GM19351 (cell line): Measurements from ENCODE around the gene CHN2.
A peak's percentile ranks its signal among the peaks of the same experiment; 100 is the strongest.
"Not testable (repeated sequence)": the region's sequence is repeated elsewhere in the genome, so short reads cannot be mapped to it uniquely, and the experiment has no call there.

Source experiments
- ATAC-seq: cut with Tn5 transposase; IDR thresholded peaks from one replicate; pipeline ENCODE4 v1.9.1; 2021; ENCODE audit warnings: mild to moderate bottlenecking, moderate library complexity; ENCODE audit not compliant: unreplicated experiment

The CHN2 gene

DNA sequence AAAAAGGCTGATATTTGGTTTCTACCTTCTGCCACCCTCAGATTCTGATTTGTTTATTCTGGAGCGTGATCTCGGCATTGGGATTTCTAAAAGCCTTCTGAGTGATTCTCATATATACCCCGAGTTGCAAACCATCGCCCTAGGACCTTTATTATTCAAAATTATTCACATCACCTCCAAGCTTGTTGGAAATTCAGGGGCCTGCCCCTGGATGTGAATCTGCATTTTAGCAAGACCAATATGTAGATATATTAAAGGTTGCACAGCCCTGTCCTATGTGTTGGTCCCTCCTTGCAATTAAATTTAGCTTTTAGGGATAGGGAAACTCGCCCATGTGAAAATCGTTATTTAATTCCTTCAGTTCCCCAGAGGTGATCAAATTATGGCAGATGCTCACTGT lies 9.0 kb upstream of the CHN2 start:
- ATAC-seq = no peak

DNA sequence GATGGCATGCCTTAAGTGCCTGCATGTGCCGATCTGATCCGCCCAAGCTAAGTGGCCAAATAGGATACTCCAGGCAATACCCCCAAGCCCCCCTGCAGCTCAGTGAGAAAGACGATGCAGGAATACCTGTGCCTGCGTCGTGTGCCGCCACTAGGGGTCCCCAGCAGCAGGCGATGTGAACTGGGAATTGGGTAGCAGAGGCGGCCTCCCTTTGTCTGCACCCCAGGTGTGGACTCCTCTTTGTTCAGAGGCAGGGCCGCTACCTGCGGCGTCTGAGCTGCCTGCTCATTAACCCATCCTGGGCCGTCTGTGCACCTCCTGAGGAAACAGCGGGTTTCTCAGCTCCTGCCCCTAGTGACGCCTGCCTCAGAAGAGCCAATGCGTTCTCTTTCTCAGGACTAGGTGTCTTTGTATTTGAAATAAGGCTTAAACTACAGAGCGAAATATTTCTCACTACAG lies 4.8 kb upstream of the CHN2 start:
- peak; percentile 74 for ATAC-seq

DNA sequence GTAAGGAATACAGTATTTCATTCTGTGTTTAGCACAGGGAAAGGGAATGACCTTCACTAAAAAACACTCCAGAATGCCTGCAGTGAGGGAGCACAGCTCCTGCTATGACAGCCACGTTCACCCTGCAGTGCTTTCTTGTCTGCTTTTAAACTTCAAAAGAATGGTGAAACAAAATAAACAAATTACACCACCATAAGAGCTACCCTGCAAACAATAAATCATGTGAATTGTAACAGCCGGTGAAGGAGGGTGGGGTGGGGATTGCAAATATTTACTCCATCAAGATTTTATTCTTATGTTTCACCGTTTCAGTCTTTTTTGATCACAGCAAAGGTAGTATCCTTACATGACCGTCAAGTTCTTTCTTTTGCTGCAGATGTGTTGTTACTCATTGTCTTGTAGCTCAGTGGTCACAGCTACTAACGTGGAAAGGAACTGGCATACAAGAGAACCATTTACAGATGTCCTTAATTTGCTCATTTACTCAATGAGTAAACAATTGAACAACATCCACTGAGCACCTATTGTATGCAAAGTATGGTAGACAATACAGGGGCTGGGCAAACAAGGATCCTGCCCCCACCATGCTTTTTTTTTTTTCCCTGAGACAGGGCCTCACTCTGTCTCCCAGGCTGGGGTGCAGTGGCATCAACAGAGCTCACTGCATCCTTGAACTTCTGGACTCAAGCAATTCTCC lies 4.1 kb upstream of the CHN2 start:
- no peak for ATAC-seq

DNA sequence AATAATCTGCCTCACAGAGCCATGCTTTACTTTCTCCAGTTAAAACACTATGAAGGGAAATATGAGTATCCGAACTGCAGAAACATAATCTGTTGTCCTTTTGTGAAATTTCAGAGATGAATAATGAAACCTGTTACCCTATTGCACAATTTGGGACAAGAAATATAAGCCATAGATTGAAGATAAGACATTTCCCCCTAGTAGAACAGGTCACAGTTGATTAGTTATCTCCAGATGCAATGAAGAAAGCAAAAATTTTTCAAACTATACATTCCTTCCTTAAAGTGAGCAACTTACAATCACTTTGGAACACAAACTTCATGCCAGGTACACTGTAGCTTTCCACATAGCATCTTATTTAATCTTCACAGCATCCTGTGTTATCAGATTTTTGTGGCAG lies 2.3 kb upstream of the CHN2 start:
- no peak for ATAC-seq

DNA sequence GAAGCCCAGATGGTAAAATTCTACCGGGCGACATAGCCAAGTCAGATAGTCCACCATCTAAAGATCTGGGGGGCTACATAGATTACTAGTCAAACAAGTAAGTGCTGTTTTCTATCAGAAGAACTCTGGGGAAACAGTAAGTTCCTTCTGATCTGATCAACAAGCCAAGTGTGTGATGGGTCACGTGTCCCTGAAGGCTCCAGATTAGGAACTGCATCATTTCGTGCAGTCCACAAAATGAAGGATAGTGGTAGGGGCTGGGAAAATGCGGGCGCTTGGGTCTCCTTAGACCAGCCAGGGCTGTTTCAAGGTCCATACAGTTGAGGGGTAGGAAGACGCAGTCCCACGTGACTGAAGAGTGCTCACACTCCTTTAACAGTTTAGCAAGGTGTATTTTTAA lies 1.8 kb upstream of the CHN2 start:
- ATAC-seq = no peak

DNA sequence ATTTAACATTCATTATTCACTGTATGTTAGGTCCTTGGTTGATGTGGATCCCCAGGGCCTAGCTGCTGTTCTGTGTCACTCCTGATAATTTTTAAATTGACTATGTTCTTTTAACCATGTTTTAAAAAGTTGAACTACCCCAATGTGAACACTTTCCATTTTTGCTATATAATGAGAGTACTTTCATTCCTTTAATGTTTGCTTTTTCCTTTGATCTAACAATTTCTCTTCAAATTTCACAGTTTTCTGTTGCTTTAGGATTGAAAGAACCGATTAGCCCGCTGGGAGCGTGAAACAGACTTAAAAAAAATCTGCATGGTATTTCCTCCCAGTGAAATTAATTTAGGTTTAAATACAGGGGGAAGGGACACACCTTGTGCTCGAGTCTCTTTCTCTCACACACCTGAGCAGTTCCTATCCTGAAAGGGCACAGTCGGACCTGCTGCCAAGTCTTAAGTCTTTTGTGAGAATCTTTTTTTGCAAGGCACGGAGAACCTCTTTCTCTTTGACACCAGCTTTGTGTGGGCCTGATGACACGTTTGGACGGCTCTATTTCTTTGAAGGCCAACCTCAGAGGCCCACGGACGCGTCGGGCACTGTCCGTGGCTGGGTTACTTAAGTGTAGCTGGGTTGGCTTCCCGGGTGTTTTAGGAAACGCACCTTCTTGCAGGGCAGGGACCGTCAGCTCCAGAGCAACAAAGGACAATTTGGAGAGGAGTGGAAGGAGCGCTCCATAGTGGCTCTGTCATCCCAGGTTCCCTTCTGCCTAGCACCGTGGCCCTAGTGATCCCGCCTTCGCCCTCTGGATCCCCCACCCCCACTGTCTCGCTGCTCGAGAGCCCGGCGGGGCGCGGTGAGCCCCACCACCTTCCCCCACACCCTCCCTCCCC lies 1.0 kb upstream of the CHN2 start:
- ATAC-seq = no peak

DNA sequence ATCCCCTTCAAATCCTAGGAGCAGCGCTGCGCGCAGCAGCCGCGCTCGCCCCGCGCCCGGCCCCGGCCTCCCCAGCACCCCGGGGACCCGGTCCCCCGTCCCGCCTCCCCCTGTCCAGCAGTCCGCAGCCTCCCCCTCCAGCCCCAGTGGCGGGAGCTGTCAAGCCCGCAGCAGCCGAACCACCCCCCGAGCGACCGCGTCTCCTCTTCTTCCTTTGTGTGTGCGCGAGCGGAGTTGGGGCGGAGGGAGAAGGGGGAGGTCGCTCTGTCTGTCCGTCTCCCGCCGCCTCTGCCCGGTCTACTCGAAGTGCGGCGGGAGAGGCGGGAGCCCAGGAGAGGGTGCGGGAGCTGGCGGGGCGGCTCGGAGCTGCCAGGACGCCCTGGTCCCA lies 375 bp upstream of the CHN2 start:
- ATAC-seq = no peak

DNA sequence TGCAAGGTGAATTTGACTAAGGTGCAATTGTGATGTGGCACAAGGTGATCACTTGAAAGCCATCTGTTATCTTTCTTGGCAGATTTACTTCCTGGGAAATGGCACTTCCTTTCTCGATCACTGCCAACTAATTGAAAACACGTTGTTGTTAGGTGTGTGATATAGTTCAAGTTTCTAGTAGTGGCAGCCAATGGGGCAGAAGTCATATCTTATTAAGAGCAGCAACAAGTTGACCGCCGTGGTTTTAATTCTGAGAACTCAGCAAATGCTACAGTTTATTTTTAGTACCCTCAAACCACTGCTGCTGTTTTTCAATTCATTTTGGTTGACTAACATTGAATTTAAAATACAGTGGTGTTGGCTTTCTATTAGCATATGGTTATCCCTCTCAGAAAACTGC lies 1.6 kb downstream of the CHN2 start:
- no peak for ATAC-seq

DNA sequence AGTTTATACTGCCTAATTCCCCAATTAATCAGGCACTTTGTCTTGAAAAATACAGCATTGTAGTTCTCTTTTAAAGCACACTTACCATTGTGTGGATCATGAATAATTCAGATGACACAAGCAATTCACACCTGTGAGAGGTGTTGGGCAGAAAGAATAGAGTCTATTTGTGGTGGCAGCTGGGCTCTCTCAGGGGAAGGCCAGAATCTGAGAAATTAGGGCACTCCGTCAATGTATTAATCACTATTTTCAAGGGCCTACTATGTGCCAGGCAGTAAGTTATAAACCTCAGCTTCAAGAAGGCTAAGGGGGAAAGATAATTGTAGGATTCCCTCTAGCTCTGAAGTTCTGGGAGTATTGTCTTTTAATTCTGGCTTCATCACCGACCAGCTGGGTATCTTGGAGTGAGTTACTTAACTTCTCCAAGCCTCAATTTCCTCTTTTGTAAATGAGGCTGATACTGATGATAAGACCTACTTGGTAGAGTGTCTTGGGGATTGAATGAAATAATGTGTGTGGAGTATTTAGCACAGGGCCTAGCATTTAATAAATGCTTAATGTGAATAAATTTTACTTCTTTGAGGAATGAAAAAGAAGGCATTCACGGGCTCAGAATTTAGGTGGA lies 2.5 kb downstream of the CHN2 start:
- no peak for ATAC-seq

DNA sequence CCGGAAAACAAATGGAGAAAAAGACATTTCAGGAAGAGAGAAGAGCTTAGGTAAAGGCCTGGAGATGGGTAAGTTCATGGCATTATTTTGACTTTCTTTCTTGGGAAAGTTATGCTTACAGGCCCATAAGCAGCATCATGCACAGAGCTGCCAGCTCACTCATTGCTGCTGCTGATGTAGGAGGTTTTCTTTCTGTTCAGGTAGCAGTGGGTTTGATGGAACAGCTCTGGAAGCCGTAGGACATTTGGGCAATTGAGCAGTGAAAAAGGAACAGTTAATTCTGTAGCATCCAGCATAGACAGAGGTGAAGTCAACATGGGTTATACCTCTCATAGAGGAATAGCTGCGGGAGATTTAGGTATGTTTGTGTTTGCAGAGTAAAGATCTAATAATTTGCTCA lies 3.3 kb downstream of the CHN2 start:
- no peak for ATAC-seq

DNA sequence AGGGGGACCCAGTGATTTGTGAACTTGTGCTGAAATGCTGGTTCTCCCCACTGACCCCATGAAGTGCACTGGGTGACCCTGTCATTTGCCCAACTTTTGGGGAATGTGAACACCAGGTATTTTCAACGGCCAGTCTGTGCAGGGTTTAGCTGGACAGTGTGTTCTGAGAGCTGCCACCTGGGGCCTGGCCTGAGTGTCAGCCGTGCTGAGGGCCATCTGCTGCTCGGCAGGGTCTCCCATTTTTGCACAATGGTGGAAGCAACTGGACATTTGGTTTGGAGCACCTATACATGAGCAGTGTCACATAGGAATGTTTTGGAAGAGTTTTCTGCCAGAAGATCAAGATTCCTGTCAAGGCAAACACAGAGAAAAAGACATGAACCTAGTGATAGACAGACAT lies 5.2 kb downstream of the CHN2 start:
- ATAC-seq = no peak

GRCh38 chr7:29202651-29203069 lies 8.1 kb downstream of the CHN2 start:
- no peak for ATAC-seq

DNA sequence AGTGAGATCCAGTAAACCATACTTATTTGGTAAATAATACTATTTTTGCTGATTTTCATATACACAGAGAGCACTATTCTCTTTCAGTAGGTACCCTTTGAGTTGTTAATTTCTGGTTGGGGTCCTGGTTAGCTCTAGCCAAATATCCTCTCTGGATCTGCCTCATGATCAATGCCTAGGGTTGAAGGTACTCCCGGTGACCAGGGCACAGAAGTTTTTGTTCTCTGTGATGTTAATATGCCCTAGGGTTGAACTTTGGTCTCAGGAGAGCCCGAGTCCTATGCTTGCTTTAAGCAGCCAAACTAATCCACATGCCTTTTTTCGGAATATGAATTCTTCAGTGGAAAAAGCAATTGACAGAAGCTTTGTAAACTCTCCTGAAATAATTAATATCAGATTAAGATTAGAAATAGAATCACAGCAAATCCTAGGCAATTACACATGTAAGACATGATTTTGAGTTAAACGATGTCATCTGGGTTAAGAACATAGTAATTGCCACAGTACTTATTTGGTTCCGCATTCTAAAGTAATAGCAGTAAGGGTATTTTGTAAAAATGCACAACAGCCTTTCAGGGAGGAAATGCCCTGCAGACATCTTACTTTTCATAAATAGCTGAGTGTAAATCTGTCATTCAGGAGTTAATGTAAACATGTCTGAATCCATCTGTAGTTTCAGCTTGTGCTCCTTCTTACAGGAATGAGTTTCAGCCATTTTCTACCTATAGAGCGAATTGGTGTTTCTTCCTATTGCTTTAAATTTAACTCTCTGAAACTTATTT lies 10.1 kb downstream of the CHN2 start:
- no peak for ATAC-seq

DNA sequence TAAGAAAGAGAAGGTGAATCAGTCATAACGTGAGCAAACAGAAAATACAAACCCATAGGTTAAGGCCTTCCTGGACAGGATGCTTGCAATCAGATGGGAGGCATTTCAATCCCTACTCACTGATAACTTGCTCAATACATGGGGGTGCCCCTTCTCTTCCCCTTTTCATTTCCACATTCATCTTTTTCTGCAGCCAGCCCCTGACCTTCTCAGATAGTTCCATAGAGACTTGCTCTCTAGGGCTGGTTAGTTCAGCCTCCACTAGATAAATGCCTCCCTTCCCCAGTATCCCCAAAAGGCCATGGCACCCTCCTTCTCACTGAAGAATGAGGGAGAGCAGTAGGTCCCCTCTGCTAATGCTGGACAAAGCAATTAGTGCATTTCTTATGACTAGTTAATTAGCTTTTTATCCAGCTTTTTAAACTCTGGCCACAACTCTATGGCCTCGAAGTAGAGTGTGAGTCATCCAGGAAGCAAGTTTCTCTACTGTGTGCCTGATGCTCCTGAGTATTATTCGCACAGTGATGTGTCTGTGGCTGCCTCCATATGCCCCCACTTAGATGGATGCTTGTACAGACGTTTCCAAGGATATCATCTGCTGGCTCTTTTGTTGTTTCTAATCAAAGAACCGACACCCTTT lies 12.7 kb downstream of the CHN2 start:
- no peak for ATAC-seq

DNA sequence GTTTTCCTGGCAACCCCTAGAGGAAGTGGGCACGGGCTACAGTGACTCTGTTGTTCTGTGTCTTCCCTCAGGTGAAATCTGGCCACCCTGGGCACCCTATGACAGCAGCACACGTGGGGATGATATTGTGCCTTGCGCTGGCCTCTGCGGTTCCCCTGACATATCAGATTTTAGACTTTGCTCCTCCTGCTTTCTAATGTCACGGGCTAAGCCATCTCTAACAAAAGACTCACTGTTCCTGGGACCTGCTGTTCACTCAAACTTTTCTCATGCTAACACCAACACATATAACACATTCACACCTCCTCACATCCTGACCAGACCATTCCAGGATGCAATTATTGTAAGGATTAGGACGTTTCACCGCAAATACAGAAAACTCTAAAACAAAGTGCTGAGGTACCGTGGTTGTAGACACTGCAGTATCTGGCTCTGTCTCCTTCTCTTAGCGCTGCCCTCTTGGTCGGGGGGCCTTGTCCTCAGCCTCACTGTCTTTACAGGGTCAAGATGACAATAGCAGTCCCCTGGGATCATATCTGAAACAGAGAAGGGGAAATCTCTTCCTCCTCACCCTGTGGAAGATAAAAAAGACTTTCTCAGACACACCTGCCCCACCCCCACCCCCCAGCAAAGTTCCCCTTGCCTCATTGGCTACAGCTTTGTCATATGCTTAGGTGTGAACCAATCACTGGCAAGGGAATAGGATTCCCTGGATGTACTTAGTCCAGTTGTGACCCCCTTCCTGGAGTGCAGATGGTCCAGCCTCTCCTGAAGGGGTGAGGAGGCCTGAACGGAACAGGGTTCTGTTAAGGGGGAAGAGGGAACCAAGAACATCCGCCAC lies 14.1 kb downstream of the CHN2 start:
- no peak for ATAC-seq

DNA sequence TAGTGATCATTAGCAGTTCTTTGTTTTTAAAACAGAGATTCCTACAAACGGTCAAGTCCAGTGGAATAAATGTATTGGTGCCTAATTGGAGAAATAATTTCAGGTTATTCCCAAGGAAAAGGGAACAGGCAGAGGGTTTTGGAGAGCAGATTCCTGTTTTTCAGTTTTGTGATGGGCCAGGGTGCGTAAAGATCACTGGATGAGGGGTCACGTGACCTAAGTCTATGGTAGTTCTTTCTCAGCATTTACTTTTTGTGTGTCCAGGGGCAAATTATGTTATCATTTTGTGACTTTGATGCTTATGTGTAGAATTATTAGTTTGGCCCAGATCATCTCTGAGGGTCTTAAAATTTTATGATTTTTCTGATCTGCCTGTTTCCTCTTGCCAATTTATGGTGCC lies 15.2 kb downstream of the CHN2 start:
- ATAC-seq = no peak

GRCh38 chr7:29212736-29213135 lies 18.2 kb downstream of the CHN2 start:
- ATAC-seq = not testable (repeated sequence)

- ATAC-seq = no peak
Observed at GRCh38 chr7:29214056-29214455, 19.5 kb downstream of the CHN2 start.

DNA sequence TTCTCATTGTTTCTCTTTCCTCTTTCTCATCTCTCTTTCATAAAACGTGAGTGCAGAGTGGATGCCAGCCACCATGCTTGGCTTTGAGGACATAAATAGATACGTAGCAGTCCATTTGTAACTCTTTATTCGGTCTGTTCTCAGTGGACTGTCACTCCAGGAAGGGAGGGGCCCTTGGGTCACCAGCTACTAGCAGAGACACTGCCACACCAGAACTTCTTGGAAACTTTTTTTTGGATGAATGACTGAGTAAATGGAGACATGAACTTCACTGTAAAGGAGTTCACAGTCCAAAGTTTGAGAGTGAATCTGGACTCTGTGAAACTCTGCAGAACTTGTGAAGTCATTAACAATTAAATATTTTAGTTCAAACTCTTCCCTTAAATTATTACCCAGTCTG lies 20.2 kb downstream of the CHN2 start:
- ATAC-seq = no peak

GRCh38 chr7:29216128-29216527 lies 21.6 kb downstream of the CHN2 start:
- ATAC-seq = no peak
